AG08396 (cell line): ENCODE measurements around the gene RBM47.

Experiments
- DNase-seq: peaks from one replicate; pipeline ENCODE4 v3.0.0; 2012; ENCODE audit warnings: low spot score, mixed read lengths

The RBM47 gene

GRCh38 chr4:40623707-40624106 is 6.0 kb downstream of the RBM47 start:
- no peak for DNase-seq

- no peak for DNase-seq
Observed at GRCh38 chr4:40622913-40623312, 6.8 kb downstream of the RBM47 start.

- peak; percentile 80 for DNase-seq
Observed at GRCh38 chr4:40621592-40622512, 7.8 kb downstream of the RBM47 start.

GRCh38 chr4:40621229-40621591 is 8.5 kb downstream of the RBM47 start:
- DNase-seq: no peak

- no peak for DNase-seq
Observed at GRCh38 chr4:40619600-40619999, 10.1 kb downstream of the RBM47 start.

GRCh38 chr4:40617872-40618271 is 11.8 kb downstream of the RBM47 start:
- no peak for DNase-seq

- DNase-seq: no peak
Observed at GRCh38 chr4:40614031-40614430, 15.6 kb downstream of the RBM47 start.

GRCh38 chr4:40613456-40613855 is 16.2 kb downstream of the RBM47 start:
- no peak for DNase-seq

- DNase-seq: no peak
Observed at GRCh38 chr4:40612831-40613230, 16.8 kb downstream of the RBM47 start.

GRCh38 chr4:40612283-40612682 is 17.4 kb downstream of the RBM47 start:
- no peak for DNase-seq

- no peak for DNase-seq
Observed at GRCh38 chr4:40608628-40609027, 21.0 kb downstream of the RBM47 start.

- DNase-seq: no peak
Observed at GRCh38 chr4:40607221-40607620, 22.4 kb downstream of the RBM47 start.

GRCh38 chr4:40606239-40606767 is 23.4 kb downstream of the RBM47 start:
- DNase-seq: no peak

- DNase-seq: no peak
Observed at GRCh38 chr4:40603281-40603680, 26.4 kb downstream of the RBM47 start.

GRCh38 chr4:40601641-40602040 is 28.0 kb downstream of the RBM47 start:
- DNase-seq: no peak

GRCh38 chr4:40600850-40601249 is 28.8 kb downstream of the RBM47 start:
- DNase-seq: no peak

- no peak for DNase-seq
Observed at GRCh38 chr4:40599431-40599830, 30.2 kb downstream of the RBM47 start.

- DNase-seq: no peak
Observed at GRCh38 chr4:40596522-40596921, 33.1 kb downstream of the RBM47 start.

- DNase-seq: no peak
Observed at GRCh38 chr4:40595981-40596380, 33.7 kb downstream of the RBM47 start.

- peak; percentile 58 for DNase-seq
Observed at GRCh38 chr4:40594261-40595178, 35.1 kb downstream of the RBM47 start.

GRCh38 chr4:40592034-40592433 is 37.6 kb downstream of the RBM47 start:
- DNase-seq: no peak

GRCh38 chr4:40587826-40588225 is 41.8 kb downstream of the RBM47 start:
- peak; percentile 40 for DNase-seq

GRCh38 chr4:40587351-40587750 is 42.3 kb downstream of the RBM47 start:
- DNase-seq: no peak
